GM18502 (cell line): Measurements from ENCODE around the gene FOXJ1.
"Not testable (repeated sequence)": the region's sequence is repeated elsewhere in the genome, so short reads cannot be mapped to it uniquely, and the experiment has no call there.

Experiments
- ATAC-seq: cut with Tn5 transposase; IDR thresholded peaks from one replicate; pipeline ENCODE4 v1.9.1; 2021; ENCODE audit warnings: mild to moderate bottlenecking; ENCODE audit not compliant: unreplicated experiment, poor library complexity

The FOXJ1 gene, protein sequence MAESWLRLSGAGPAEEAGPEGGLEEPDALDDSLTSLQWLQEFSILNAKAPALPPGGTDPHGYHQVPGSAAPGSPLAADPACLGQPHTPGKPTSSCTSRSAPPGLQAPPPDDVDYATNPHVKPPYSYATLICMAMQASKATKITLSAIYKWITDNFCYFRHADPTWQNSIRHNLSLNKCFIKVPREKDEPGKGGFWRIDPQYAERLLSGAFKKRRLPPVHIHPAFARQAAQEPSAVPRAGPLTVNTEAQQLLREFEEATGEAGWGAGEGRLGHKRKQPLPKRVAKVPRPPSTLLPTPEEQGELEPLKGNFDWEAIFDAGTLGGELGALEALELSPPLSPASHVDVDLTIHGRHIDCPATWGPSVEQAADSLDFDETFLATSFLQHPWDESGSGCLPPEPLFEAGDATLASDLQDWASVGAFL

DNA sequence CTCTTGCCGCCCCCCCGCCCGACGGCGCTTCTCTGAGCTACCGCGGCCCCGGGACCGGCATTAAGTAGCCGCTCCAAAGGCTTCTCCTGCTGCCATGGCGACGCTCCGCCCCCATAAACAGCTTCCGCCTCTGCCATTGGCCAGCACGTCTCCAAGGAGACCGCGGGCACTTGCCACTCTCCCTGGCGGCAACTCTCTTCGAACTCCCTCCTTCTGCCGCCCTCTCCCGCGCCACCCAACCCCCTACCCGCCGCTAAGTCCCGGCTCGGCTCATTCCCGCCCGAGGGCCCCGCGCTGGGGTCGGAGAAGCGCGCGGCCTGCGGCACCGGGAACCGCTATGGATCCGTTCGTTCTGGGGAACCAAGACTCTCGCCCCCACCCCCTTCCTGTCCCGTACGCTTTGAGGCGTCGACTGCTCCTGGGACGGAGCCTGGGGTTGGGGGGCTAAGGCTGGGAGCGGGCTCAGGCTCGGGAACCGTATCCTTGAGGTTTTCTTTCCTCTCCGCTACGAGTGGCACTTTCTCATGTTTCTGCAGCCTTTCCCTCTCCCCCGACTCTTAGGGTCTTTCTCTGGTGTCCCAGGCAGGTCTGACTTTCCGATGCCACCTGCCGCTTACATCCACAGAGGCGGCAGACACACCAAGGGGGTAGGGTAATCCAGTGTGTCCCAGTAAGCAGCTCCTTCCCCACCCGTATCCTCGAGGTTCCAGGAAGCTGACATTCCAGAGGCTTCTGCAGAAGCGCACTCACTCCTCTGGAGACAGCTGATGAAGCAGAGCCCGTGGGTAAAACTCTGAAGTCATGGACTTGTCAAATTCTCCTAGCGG is at the start of gene FOXJ1:
Gene FOXJ1, minus strand, starts transcription at position 34 of the 827 bp plus-strand sequence. CDS start 850 bp downstream, outside the sequence.
- ATAC-seq: peak; percentile 70

DNA sequence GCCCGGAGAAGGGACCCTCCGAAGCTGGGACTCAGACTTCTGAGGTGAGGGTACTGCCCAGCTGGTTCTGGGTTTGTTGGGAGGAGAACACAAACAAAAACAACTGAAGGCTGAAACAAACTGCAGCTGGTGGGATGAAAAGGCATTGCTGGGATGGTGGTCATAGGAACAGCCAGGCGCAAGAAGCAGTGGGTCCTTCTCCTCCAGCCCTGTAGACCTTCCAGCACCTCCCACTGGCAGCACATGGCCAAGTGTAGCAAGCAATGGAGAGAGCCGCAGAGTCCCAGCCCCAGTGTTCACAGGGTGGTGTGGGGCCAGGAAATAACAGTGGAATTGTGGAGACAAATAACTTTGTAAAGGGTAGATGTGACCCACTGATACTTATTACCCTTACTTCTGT is 48.7 kb upstream of the FOXJ1 start:
- ATAC-seq: no peak

DNA sequence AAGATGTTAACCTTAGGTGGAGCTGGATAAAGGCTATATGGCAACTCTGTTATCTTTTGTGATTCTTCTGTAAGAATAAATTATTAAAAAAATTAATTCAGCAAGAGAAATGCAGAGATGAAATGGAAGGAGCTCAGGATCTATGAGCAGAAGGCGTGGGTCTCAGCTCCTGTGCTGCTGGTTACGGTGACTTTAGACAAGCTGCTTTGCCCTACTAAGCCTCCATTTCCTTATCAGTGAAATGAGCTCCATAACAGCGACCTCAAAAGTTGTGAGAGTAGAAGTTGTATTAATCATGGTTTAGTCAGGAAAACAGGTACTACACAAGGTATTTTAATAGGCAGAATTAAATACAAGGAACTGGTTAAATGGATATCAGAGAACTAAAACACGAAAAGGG is 48.2 kb upstream of the FOXJ1 start:
- ATAC-seq: no peak

GRCh38 chr17:76188213-76189016 is 47.4 kb upstream of the FOXJ1 start:
- no peak for ATAC-seq

DNA sequence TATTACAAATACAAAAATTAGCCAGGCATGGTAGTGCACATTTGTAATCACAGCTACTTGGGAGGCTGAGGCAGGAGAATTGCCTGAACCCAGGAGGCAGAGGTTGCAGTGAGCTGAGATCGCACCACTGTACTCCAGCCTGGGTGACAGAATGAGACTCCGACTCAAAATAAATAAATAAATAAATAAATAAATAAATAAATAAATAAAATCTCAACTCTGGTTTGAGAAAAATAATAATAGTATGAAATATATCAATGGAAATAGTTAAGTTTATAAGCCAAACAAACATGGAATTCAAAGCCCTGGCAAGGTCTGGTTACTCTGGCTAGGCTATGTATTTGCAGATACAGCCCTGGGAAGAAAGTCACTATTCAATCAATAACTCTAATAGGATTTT is 45.7 kb upstream of the FOXJ1 start:
- ATAC-seq: not testable (repeated sequence)

DNA sequence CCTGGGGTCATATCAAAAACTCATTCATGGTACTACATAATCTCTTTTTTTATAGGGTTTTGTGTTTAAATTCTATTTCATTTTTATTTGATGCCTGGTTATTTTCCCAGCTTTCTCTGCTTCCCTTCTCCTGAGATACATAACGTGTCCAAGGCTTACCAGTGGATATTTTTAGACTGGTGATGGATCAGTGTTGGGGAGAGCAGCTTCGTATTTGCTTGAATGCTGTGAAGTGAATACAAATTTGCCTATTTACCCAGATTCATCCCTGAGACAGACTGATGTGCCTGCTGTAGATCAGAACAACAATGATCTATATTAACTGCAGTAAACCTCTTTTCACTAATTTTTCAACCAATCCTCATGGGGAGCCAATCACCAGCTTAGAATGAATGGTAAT is 43.2 kb upstream of the FOXJ1 start:
- ATAC-seq: no peak

GRCh38 chr17:76182016-76182764 is 41.1 kb upstream of the FOXJ1 start:
- ATAC-seq: peak; percentile 63

DNA sequence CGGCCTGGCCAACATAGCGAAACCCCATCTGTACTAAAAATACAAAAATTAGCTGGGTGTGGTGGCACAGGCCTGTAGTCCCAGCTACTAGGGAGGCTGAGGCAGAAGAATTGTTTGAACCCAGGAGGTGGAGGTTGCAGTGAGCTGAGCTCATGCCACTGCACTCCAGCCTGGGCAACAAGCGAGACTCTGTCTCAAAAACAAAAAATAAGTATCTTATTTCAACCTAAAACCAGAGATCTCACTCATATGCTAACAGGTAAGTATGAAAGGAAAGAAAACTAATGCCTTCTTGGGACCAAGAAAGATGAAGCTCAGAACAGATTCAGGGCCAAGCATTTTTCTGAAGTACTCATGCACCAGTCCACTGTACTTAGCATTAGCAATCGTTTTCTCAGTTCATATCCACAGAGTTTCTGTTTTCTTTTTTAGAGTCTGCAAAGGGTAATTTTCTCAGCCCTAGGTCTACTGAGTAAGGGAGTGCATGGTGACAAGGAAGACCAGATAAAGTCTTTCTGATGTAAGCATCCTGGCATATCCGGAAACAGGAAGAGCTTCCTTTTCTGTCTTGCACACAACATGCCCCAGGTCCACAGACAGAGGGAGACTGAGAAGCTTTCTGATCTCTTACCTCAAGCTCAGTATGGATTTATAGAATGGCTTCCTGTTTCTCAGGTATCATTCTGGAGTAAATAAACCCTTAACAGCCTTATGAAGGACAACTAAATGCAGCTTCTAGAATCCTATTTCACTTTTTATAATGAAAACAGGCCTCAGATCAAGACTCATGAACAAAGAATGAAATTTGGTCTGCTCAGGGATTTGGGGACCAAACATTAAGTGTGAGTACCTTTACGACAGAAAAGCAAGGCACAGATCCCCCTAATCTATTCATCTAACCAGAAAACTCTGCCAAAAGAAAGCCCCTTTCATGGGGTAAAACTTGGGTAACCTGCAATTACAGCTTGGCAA is 38.7 kb upstream of the FOXJ1 start:
- no peak for ATAC-seq

DNA sequence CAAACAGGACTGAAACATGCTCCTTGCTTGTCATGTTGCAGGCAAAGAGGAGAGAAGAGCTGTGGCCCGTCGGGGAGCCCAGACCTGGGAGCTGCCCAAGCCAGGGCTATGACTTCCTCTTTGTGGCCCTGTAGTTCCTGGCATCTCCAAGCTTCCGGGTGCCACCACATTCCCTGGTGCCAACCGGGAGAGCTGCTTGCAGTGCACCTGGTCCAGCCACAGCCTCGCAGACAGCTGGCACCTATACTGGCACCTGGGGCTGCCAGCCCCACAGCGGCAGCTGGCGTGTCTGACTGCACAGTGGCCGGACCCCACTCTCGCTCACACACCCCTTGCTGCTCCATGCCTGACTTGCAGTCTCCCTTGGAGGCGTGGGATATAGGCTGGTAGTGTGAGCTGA is 37.1 kb upstream of the FOXJ1 start:
- no peak for ATAC-seq

GRCh38 chr17:76176701-76177574 is 35.9 kb upstream of the FOXJ1 start:
- ATAC-seq: no peak

DNA sequence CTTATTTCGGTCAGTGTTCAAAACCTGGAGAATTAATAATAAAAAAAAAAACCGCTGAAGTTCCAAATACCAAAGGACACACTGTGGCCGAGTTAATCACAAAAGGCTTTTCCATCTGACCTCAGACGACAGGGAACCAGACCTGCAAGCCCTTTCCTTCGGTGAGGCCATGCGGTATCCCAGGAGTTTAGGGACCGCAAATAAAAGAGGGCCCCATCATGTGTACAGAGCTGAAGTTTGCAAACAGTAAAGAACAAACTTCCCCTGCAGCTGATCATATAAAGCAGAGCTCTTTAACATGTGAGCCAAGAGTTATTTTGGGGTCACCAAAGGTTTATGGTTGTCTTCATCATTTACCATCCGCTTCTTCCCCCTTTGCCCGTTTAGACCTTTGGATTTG is 33.0 kb upstream of the FOXJ1 start:
- no peak for ATAC-seq

- no peak for ATAC-seq
Observed at GRCh38 chr17:76173474-76173873, 32.4 kb upstream of the FOXJ1 start.

- ATAC-seq: no peak
Observed at GRCh38 chr17:76171706-76172105, 30.7 kb upstream of the FOXJ1 start.

DNA sequence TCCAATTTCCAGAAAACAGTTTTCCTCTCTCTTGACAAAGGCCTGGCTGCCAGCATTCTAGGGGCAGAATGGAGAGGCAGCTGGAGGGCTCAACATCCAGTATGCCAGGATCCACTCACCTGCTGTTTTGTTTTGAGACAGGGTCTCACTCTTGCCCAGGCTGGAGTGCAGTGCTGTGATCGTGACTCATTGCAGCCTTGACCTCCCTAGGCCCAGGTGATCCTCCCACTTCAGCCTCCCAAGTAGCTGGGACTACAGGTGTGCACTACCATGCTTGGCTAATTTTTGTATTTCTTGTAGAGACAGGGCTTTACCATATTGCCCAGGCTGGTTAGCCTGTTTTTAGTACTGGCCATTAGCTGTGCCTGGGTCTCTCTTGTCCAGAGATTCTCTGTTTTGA is 29.1 kb upstream of the FOXJ1 start:
- no peak for ATAC-seq

- no peak for ATAC-seq
Observed at GRCh38 chr17:76166906-76167305, 25.9 kb upstream of the FOXJ1 start.

DNA sequence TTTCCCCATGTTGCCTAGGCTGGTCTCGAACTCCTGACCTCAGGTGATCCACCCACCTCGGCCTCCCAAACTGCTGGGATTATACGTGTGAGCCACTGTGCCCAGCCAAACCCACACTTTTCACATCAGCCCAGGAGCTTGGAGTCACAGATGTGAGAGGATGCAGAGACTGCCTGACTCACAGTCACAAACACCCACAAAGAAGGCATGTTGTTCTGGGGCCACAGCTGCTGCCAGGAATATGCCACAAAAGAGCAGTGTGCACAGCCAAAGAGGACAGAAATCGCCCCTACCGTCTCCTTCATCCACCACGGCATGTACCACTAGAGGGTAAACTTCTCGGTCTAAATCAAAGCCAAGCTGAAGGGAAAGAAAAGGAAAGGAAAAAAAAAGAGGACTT is 25.1 kb upstream of the FOXJ1 start:
- ATAC-seq: no peak

DNA sequence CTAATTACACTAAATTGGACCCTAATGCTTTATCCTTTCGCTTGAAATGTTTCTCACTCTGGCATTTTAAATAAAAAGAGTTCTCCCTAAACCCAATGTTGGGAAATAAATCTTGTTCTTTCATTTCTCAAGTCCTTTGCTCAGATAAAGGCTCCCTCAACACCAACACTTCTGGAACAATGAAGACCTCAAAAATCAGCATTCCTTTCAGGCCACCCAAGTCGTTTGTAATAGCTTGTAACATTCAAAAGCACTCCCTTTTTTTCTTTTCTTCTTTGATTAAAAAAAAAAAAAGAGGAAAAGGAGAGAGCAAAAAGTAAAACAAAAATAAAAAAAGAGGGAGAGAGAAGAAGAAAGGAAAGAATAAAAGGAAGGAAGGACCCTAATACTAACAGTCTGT is 23.3 kb upstream of the FOXJ1 start:
- no peak for ATAC-seq

GRCh38 chr17:76163919-76164318 is 22.9 kb upstream of the FOXJ1 start:
- ATAC-seq: no peak
